H9 (cell line): ENCODE results near the gene SLC25A18. TPM values are rescaled to one million over a fixed set of nuclear protein-coding genes. Genes with fewer than 3 reads are reported as not detected.

Source experiments
- DNase-seq: peaks from one replicate; pipeline ENCODE4 v3.0.0-alpha.2; 2017
- H2AFZ ChIP-seq: one replicate; pipeline ENCODE4 v1.6.1; 2013; ENCODE audit warnings: mild to moderate bottlenecking, low read length, control low read depth, moderate library complexity
- H2AK5ac ChIP-seq: 2 replicates; pipeline ENCODE4 v1.6.1; 2013; ENCODE audit warnings: low read length, control low read depth, mixed read lengths; ENCODE audit not compliant: insufficient read length
- H2BK120ac ChIP-seq: one replicate; pipeline ENCODE4 v1.6.1; 2013; ENCODE audit warnings: low read depth, mild to moderate bottlenecking, low read length, control low read depth, inconsistent platforms; ENCODE audit not compliant: poor library complexity, severe bottlenecking
- H2BK12ac ChIP-seq: 2 replicates; pipeline ENCODE4 v1.6.1; 2013; ENCODE audit warnings: low read length, control low read depth, mixed read lengths, low read depth; ENCODE audit not compliant: insufficient read length
- H2BK15ac ChIP-seq: 2 replicates; pipeline ENCODE4 v1.6.1; 2013; ENCODE audit warnings: low read depth, low read length, control low read depth
- H2BK20ac ChIP-seq: one replicate; pipeline ENCODE4 v1.6.1; 2013; ENCODE audit warnings: low read depth, mild to moderate bottlenecking, low read length, control low read depth, inconsistent platforms; ENCODE audit not compliant: poor library complexity, severe bottlenecking
- H2BK5ac ChIP-seq: 2 replicates; pipeline ENCODE4 v1.6.1; 2013; ENCODE audit warnings: low read length, control low read depth, mixed read lengths; ENCODE audit not compliant: insufficient read length
- H3K14ac ChIP-seq: 2 replicates; pipeline ENCODE4 v1.6.1; 2013; ENCODE audit warnings: low read length, control low read depth; ENCODE audit not compliant: insufficient read depth
- H3K18ac ChIP-seq: 2 replicates; pipeline ENCODE4 v1.6.1; 2013; ENCODE audit warnings: low read depth, mild to moderate bottlenecking, mixed read lengths, low read length, control low read depth; ENCODE audit not compliant: insufficient read length
- H3K23ac ChIP-seq: 2 replicates; pipeline ENCODE4 v1.6.1; 2013; ENCODE audit warnings: low read length, control low read depth, mixed read lengths, low read depth; ENCODE audit not compliant: insufficient read length
- H3K23me2 ChIP-seq: 2 replicates; pipeline ENCODE4 v1.6.1; 2013; ENCODE audit warnings: low read depth, mild to moderate bottlenecking, mixed read lengths, low read length, control low read depth; ENCODE audit not compliant: insufficient read length, poor library complexity, severe bottlenecking
- H3K27ac ChIP-seq: 2 replicates; pipeline ENCODE4 v1.5.1; 2013; ENCODE audit warnings: low read length, control low read depth, mixed read lengths, low read depth; ENCODE audit not compliant: insufficient read length
- H3K27me3 ChIP-seq: 2 replicates; pipeline ENCODE4 v1.6.1; 2013; ENCODE audit warnings: low read length, control low read depth, inconsistent platforms; ENCODE audit not compliant: insufficient read depth
- H3K4ac ChIP-seq: 2 replicates; pipeline ENCODE4 v1.6.1; 2013; ENCODE audit warnings: low read depth, mild to moderate bottlenecking, control low read depth, inconsistent platforms, low read length, moderate library complexity
- H3K4me1 ChIP-seq: 2 replicates; pipeline ENCODE4 v1.6.1; 2013; ENCODE audit warnings: low read length, control low read depth, inconsistent platforms; ENCODE audit not compliant: insufficient read depth
- H3K4me2 ChIP-seq: 2 replicates; pipeline ENCODE4 v1.6.1; 2013; ENCODE audit warnings: low read length, control low read depth, mixed read lengths; ENCODE audit not compliant: insufficient read length, insufficient read depth
- H3K56ac ChIP-seq: 2 replicates; pipeline ENCODE4 v1.6.1; 2013; ENCODE audit warnings: low read depth, mild to moderate bottlenecking, mixed read lengths, low read length, control low read depth; ENCODE audit not compliant: insufficient read length
- H3K79me1 ChIP-seq: 2 replicates; pipeline ENCODE4 v1.6.1; 2013; ENCODE audit warnings: low read depth, mild to moderate bottlenecking, moderate library complexity, low read length, control low read depth, inconsistent platforms; ENCODE audit not compliant: insufficient read depth, poor library complexity, severe bottlenecking
- H3K79me2 ChIP-seq: 2 replicates; pipeline ENCODE4 v1.6.1; 2013; ENCODE audit warnings: low read length, control low read depth, inconsistent platforms; ENCODE audit not compliant: insufficient read depth
- H3K9ac ChIP-seq: 2 replicates; pipeline ENCODE4 v1.6.1; 2013; ENCODE audit warnings: low read length, control low read depth, mixed read lengths; ENCODE audit not compliant: insufficient read length; ENCODE audit errors: extremely low read depth
- H3K9me3 ChIP-seq: one replicate; pipeline ENCODE4 v1.6.1; 2013; ENCODE audit warnings: low read depth, low read length, inconsistent platforms; ENCODE audit not compliant: control insufficient read depth
- H3T11ph ChIP-seq: one replicate; pipeline ENCODE4 v1.6.1; 2013; ENCODE audit warnings: mild to moderate bottlenecking, low read length, control low read depth, inconsistent platforms
- H4K20me1 ChIP-seq: one replicate; pipeline ENCODE4 v1.6.1; 2013; ENCODE audit not compliant: control insufficient read depth, insufficient read length, insufficient read depth
- H4K5ac ChIP-seq: 2 replicates; pipeline ENCODE4 v1.6.1; 2013; ENCODE audit warnings: low read depth, mild to moderate bottlenecking, mixed read lengths, low read length, control low read depth; ENCODE audit not compliant: insufficient read length
- H4K8ac ChIP-seq: replicated peaks from 2 replicates; pipeline ENCODE4 v1.6.1; 2013; ENCODE audit warnings: low read length, control low read depth, mixed read lengths, low read depth; ENCODE audit not compliant: insufficient read length
- H4K91ac ChIP-seq: 2 replicates; pipeline ENCODE4 v1.6.1; 2013; ENCODE audit warnings: low read depth, mild to moderate bottlenecking, moderate library complexity, mixed read lengths, low read length, control low read depth; ENCODE audit not compliant: insufficient read length
- H3K27ac Mint-ChIP-seq, 3 experiments: 2 replicates in 2 of 3; 3 replicates in 1 of 3; pipeline ENCODE4 v1.8.0; 2020 to 2021; ENCODE audit warnings: mixed read lengths in 3 of 3, mild to moderate bottlenecking in 1 of 3, moderate library complexity in 1 of 3
- H3K27me3 Mint-ChIP-seq: 2 replicates; pipeline ENCODE4 v1.8.0; 2021; ENCODE audit warnings: low read depth, mild to moderate bottlenecking, moderate library complexity, mixed read lengths
- H3K36me3 Mint-ChIP-seq, 3 experiments: 2 replicates in 2 of 3; 3 replicates in 1 of 3; pipeline ENCODE4 v1.8.0; 2020 to 2021; ENCODE audit warnings: low read depth in 3 of 3, mixed read lengths in 3 of 3; ENCODE audit not compliant: insufficient read depth in 1 of 3
- H3K4me1 Mint-ChIP-seq, 2 experiments: 2 replicates each; pipeline ENCODE4 v1.8.0; 2020; ENCODE audit warnings: mixed read lengths in 2 of 2
- H3K4me3 Mint-ChIP-seq, 2 experiments: 2 replicates in 1 of 2; 3 replicates in 1 of 2; pipeline ENCODE4 v1.8.0; 2020 to 2021; ENCODE audit warnings: mild to moderate bottlenecking in 2 of 2, mixed read lengths in 2 of 2, moderate library complexity in 1 of 2
- H3K9me3 Mint-ChIP-seq, 2 experiments: 2 replicates in 1 of 2; 3 replicates in 1 of 2; pipeline ENCODE4 v1.8.0; 2020; ENCODE audit warnings: mild to moderate bottlenecking in 2 of 2, mixed read lengths in 2 of 2, moderate library complexity in 1 of 2
- WGBS: extraction: QIAGEN DNeasy Blood & Tissue Kit; methylation state at CpG from one replicate; pipeline ENCODE4 v1.1.7; 2013; ENCODE audit warnings: missing lambda C conversion rate, low lambda C conversion rate, mixed read lengths; ENCODE audit not compliant: insufficient read length; ENCODE audit errors: extremely low coverage; 5-methylcytosine and 5-hydroxymethylcytosine counted together
- total RNA-seq: library from RNA; stranded (reverse); gene quantifications from 2 replicates; pipeline ENCODE4 v1.2.1, GENCODE V29; 2021
- TF ChIP-seq, protein P1 (sequence below): fragments of 200-600 bp; sonication (generic); conservative IDR thresholded peaks from 3 replicates; pipeline ENCODE4 v1.8.0; 2021; ENCODE audit warnings: antibody characterized with exemption, mild to moderate bottlenecking

Gene SLC25A18
- total RNA-seq, 1 experiment from 2014 or later: 2.3 TPM

DNA sequence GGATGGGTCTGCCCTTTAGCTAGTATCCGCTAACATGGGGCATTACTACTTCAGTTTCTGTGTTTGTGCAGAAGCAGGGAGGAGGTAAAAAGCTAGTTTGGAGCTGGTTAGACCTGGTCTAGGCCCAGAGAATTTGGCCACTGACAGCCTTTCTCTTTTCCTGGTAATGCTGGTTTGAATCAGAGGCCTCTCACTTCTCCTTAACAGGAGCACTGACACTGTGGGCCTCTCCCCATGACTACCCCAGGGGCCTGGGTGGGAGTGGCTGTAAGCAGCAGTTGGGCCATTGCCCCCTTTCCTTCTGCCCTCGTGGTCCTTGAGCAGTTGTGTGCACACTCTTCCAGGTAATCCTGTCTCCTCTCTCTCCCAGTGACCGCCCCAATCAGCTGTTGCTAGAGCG is 8.5 kb upstream of the SLC25A18 start:
- H3K4me2 ChIP-seq: no peak overlapping the region
- H3T11ph ChIP-seq: no peak overlapping the region
- H3K79me1 ChIP-seq: no peaks in the 10 kb centered on the region
- Mint-ChIP-seq H3K27me3 (no peaks in the 10 kb centered on the region), H3K4me1 (no peaks in the 10 kb centered on the region), H3K4me3 (no peak overlapping the region), H3K27ac (peak overlapping the region in 1 of 3 experiments; percentile 40; a peak in 2 of 7 replicates), H3K9me3 (peaks cover 4 to 8% of the 10 kb centered on the region in 2 experiments; a peak in 3 of 5 replicates), H3K36me3 (peaks cover 69 to 96% (median 92%) of the 10 kb centered on the region in 3 experiments)
- 0 out of 2 replicates have a peak, but pooled peaks cover 1% of the 10 kb centered on the region for H3K79me2 ChIP-seq
- no CpG with 5 or more reads among the region's 4 CpGs for WGBS
- no peak overlapping the region for H3K56ac ChIP-seq
- no peak overlapping the region for H2BK12ac ChIP-seq
- no peak overlapping the region for H3K9ac ChIP-seq
- no peak overlapping the region for H2BK20ac ChIP-seq
- H2BK120ac ChIP-seq: no peak overlapping the region
- H2AFZ ChIP-seq: no peak overlapping the region
- no peak overlapping the region for H2BK15ac ChIP-seq
- H4K5ac ChIP-seq: no peak overlapping the region
- H3K18ac ChIP-seq: no peak overlapping the region
- no peaks in the 10 kb centered on the region for H4K20me1 ChIP-seq
- H3K27me3 ChIP-seq: no peaks in the 10 kb centered on the region
- no peak overlapping the region for H2AK5ac ChIP-seq
- no peak overlapping the region for H4K91ac ChIP-seq
- no peak overlapping the region for H4K8ac ChIP-seq
- TF ChIP-seq, protein P1, sequence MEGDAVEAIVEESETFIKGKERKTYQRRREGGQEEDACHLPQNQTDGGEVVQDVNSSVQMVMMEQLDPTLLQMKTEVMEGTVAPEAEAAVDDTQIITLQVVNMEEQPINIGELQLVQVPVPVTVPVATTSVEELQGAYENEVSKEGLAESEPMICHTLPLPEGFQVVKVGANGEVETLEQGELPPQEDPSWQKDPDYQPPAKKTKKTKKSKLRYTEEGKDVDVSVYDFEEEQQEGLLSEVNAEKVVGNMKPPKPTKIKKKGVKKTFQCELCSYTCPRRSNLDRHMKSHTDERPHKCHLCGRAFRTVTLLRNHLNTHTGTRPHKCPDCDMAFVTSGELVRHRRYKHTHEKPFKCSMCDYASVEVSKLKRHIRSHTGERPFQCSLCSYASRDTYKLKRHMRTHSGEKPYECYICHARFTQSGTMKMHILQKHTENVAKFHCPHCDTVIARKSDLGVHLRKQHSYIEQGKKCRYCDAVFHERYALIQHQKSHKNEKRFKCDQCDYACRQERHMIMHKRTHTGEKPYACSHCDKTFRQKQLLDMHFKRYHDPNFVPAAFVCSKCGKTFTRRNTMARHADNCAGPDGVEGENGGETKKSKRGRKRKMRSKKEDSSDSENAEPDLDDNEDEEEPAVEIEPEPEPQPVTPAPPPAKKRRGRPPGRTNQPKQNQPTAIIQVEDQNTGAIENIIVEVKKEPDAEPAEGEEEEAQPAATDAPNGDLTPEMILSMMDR: no peak
- H3K23ac ChIP-seq: no peak overlapping the region
- no peak overlapping the region for H3K14ac ChIP-seq
- H3K4ac ChIP-seq: no peak overlapping the region
- H3K27ac ChIP-seq: no peak overlapping the region
- no peak overlapping the region for H2BK5ac ChIP-seq
- no peaks in the 10 kb centered on the region for H3K4me1 ChIP-seq
- no peaks in the 10 kb centered on the region for H3K23me2 ChIP-seq
- no peak for DNase-seq
- H3K9me3 ChIP-seq: no peaks in the 10 kb centered on the region
